ENCODE measurements around the gene SCG5.

SCG5 gene

GRCh38 chr15:32746116-32746857, 104.8 kb downstream of the SCG5 start:
- H3K4me1 ChIP-seq (ENCODE audit: insufficient read depth, low read length, poor library complexity, severe bottlenecking) = no peaks in the 10 kb centered on the region
- no peaks in the 10 kb centered on the region for H3K36me3 ChIP-seq (ENCODE audit: insufficient read depth, low read length)
- H4K20me1 ChIP-seq (ENCODE audit: insufficient read depth, low read length, poor library complexity, severe bottlenecking) = no peaks in the 10 kb centered on the region
- H3K9me2 ChIP-seq (replicated peaks; ENCODE audit: low read depth, low read length) = no peaks in the 10 kb centered on the region
- no peaks in the 10 kb centered on the region for H3K9me3 ChIP-seq (ENCODE audit: insufficient read depth, low read depth, low read length)
- H3K9ac ChIP-seq (ENCODE audit: low read depth, low read length, poor library complexity, severe bottlenecking) = no peak overlapping the region
- H3K4me3 ChIP-seq (ENCODE audit: low read length, poor library complexity, severe bottlenecking) = no peak overlapping the region
- H3K79me2 ChIP-seq (ENCODE audit: insufficient read depth, low read length) = no peaks in the 10 kb centered on the region
- TF ChIP-seq CTCF (conservative IDR thresholded peaks at IDR 0.05; ENCODE audit: low read length) (no peak), EZH2phosphoT487 (IDR thresholded peaks at IDR 0.05; ENCODE audit: borderline replicate concordance) (no peak)
- H2AFZ ChIP-seq (ENCODE audit: low read length) = no peak overlapping the region
- H3F3A ChIP-seq (ENCODE audit: low read depth) = no peaks in the 10 kb centered on the region
- H3K4me2 ChIP-seq (ENCODE audit: low read depth, low read length, poor library complexity, severe bottlenecking) = no peak overlapping the region
- H3K27me3 ChIP-seq (ENCODE audit: insufficient read depth, low read length, poor library complexity, severe bottlenecking) = no peaks in the 10 kb centered on the region
